Body of pancreas (tissue), 4 donors: ENCODE measurements around the gene CFDP1. TPM values are rescaled to one million over a fixed set of nuclear protein-coding genes. Genes with fewer than 3 reads are reported as not detected.
A peak's percentile ranks its signal among the peaks of the same experiment; 100 is the strongest.

ENCODE experiments used
- ATAC-seq: fragments of 150-250 bp; one replicate; pipeline ENCODE4 v1.9.1; 2016
- DNase-seq, 4 donors: peaks; one replicate each; pipeline ENCODE4 v3.0.0-alpha.2; 2019
- H3K27ac ChIP-seq, 4 donors: fragments of 200-600 bp; sonication (generic); 1 replicate in 3 of 4; 2 replicates in 1 of 4; pipeline versions ENCODE4 v1.5.1 to v1.6.1; 2016 to 2019; ENCODE audit warnings: mild to moderate bottlenecking in 1 of 4, mixed read lengths in 1 of 4, moderate library complexity in 1 of 4
- H3K27me3 ChIP-seq, 2 donors: fragments of 200-600 bp; sonication (generic); one replicate each; pipeline ENCODE4 v1.6.0; 2016; ENCODE audit warnings: mild to moderate bottlenecking in 1 of 2
- H3K36me3 ChIP-seq, 2 donors: fragments of 200-600 bp; sonication (generic); replicated peaks in 1 of 2; 2 replicates each; pipeline ENCODE4 v1.5.1; 2016; ENCODE audit warnings: low read depth in 2 of 2; ENCODE audit not compliant: insufficient read depth in 1 of 2
- H3K4me1 ChIP-seq: fragments of 200-600 bp; sonication (generic); one replicate; pipeline ENCODE4 v1.6.0; 2016
- H3K4me3 ChIP-seq, 2 donors: fragments of 200-600 bp; sonication (generic); 1 replicate in 1 of 2; 2 replicates in 1 of 2; pipeline ENCODE4 v1.5.1; 2016 to 2019
- H3K9me3 ChIP-seq, 3 donors: fragments of 200-600 bp; sonication (generic); 1 replicate in 2 of 3; 2 replicates in 1 of 3; pipeline ENCODE4 v1.5.1; 2016
- POLR2A ChIP-seq, 3 donors: fragments of 450-650 bp; IDR thresholded peaks; one replicate each; pipeline ENCODE4 v1.6.1; 2016; ENCODE audit warnings: antibody characterized with exemption in 3 of 3, mild to moderate bottlenecking in 2 of 3
- whole genome bisulfite sequencing, 2 donors: methylation state at CpG; one replicate each; pipeline ENCODE4 v1.1.5; 2017; 5-methylcytosine and 5-hydroxymethylcytosine counted together
- intact Hi-C: fragments of 100-400 bp; cut with DNase I; formaldehyde crosslinking; loops from one replicate; pipeline ENCODE4 v1.15.1; 2023
- total RNA-seq, 2 donors: library from RNA; depleted of rRNA; stranded (reverse); fragments of >200 nt; gene quantifications; one replicate each; pipeline ENCODE4 v1.1.0, GENCODE V29; 2016
- TF ChIP-seq, protein P1 (sequence below), 7 experiments: fragments of 450-650 bp in 4 of 7; fragments of 200-600 bp in 3 of 7; sonication (generic) in 3 of 7; IDR thresholded peaks; one replicate each; pipeline ENCODE4 v1.5.1; 2016 to 2019; ENCODE audit warnings: antibody characterized with exemption in 7 of 7

CFDP1 gene
- total RNA-seq, 2 donors from 2014 or later: 34.0 to 65.3 TPM

DNA sequence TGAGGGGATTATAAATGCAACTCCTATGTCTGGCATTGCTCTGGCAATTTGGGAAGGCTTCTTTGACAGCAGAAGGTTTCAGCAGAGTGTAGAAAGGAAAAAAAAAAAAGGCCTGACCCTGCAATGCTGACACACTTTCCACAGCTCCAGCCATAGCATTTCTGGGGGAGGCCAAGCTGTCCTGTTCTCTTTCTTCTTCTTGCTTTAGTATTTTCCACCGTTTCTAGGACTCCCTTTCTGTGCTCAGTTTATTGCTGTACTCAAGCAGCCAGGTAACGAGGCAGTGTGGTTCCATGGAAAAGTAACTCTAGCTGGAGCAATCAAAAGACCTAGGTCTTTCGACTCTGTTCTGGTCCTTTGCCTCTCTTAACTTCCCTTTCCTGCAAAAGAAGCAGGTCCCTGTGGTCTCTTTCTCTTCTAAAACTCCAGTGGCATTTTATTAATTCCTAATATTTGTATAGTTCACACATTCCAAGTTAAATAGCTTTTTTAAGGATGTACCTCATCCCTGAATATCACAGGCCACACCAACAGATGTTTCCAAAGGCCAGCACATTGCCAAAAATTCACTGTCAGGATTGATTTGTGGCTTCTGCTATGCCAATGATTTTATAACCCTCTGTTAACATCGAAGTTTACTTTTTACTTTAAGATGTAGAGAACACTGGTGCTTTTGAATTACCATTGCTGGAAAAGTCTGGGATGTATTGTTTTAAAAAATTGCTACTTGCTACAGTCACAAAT lies 91.6 kb downstream of the CFDP1 start:
- H3K9me3 ChIP-seq: no peaks in the 10 kb centered on the region
- ATAC-seq: no peak
- H3K27me3 ChIP-seq: no peaks in the 10 kb centered on the region
- H3K4me3 ChIP-seq: no peak overlapping the region
- peak overlapping the region in 3 of 4 donors; percentile 24 to 61 (median 50) for H3K27ac ChIP-seq
- H3K36me3 ChIP-seq: no peaks in the 10 kb centered on the region
- DNase-seq: no peak
- TF ChIP-seq, protein P1, sequence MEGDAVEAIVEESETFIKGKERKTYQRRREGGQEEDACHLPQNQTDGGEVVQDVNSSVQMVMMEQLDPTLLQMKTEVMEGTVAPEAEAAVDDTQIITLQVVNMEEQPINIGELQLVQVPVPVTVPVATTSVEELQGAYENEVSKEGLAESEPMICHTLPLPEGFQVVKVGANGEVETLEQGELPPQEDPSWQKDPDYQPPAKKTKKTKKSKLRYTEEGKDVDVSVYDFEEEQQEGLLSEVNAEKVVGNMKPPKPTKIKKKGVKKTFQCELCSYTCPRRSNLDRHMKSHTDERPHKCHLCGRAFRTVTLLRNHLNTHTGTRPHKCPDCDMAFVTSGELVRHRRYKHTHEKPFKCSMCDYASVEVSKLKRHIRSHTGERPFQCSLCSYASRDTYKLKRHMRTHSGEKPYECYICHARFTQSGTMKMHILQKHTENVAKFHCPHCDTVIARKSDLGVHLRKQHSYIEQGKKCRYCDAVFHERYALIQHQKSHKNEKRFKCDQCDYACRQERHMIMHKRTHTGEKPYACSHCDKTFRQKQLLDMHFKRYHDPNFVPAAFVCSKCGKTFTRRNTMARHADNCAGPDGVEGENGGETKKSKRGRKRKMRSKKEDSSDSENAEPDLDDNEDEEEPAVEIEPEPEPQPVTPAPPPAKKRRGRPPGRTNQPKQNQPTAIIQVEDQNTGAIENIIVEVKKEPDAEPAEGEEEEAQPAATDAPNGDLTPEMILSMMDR (IDR thresholded peaks at IDR 0.05): no peak
- no peak for TF ChIP-seq POLR2A (IDR thresholded peaks at IDR 0.05)
- intact Hi-C loops: no loop called here
- WGBS, 2 donors: 55 to 61% methylated on average over 4 of the region's 4 CpGs
- peaks cover 23% of the 10 kb centered on the region for H3K4me1 ChIP-seq

DNA sequence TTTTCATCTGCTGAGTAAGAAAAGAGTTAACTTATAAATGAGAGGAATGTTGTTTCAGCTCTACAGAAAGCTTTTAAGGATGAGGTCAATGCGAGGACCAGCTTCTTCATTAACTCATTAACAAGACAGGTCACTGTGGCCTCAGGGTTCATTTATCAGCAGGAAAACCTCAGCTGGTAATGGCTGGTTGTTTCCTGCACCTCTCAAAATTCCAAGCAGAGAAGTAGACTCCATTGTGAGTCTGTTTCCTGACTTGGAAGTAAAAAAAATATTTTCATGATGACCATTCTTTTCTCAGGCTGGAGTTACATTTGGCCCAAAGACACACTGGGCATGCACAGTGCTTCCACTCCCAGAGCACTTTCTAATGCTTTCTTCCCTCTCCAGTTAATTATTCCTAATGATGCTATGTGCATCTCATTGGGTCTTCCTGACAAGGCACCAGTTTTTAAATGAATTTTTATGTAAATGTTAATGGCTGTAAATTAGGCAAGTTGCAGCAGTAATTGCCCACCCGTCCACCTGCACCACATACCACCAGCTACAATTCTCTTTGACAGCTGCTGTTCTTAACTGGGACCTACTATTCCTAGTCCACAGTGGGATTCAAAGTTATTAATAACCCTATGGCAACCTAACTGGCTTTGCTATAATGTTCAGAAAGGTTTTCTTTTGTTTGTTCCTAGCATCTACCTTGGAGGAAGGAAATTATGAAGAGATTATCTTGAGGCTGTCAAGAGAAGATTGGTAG lies 92.4 kb downstream of the CFDP1 start:
- peak overlapping the region in 3 of 4 donors; percentile 24 to 61 (median 50) for H3K27ac ChIP-seq
- WGBS, 2 donors: 74 to 77% methylated on average over 2 of the region's 2 CpGs

DNA sequence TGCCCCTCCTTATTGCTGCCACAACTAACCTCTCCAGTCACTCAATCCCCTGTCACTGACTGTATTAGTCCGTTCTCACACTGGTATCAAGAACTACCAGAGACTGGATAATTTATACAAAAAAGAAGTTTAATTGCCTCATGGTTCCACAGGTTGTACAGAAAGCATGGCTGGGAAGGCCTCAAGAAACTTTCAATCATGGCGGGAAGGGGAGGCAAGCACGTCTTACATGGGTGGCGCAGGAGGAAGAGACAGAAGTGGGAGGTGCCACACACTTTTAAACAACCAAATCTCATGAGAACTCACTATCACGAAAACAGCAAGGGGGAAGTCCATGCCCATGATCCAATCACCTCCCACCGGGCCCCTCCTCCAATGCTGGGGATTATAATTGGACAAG lies 95.9 kb downstream of the CFDP1 start:
- no peak for TF ChIP-seq POLR2A (IDR thresholded peaks at IDR 0.05)
- TF ChIP-seq, protein P1 (IDR thresholded peaks at IDR 0.05): no peak
- H3K4me3 ChIP-seq: no peak overlapping the region
- no peak for DNase-seq
- H3K27ac ChIP-seq: no peak overlapping the region
- ATAC-seq: no peak
- H3K27me3 ChIP-seq: no peaks in the 10 kb centered on the region
- H3K9me3 ChIP-seq: no peaks in the 10 kb centered on the region
- H3K36me3 ChIP-seq: no peaks in the 10 kb centered on the region
- peaks cover 19% of the 10 kb centered on the region for H3K4me1 ChIP-seq
- intact Hi-C loops: no loop called here
- 94% methylated on average over 6 of the region's 6 CpGs for WGBS, 2 donors

More for the DNA sequence above, 92.4 kb downstream of the CFDP1 start:
- no peak overlapping the region for H3K4me3 ChIP-seq
- TF ChIP-seq, protein P1 (IDR thresholded peaks at IDR 0.05): no peak
- no peak for TF ChIP-seq POLR2A (IDR thresholded peaks at IDR 0.05)
- ATAC-seq (peak; percentile 45), DNase-seq (no peak)
- H3K27me3 ChIP-seq: no peaks in the 10 kb centered on the region
- H3K4me1 ChIP-seq: peaks cover 23% of the 10 kb centered on the region
- intact Hi-C loops: no loop called here
- H3K9me3 ChIP-seq: no peaks in the 10 kb centered on the region
- H3K36me3 ChIP-seq: no peaks in the 10 kb centered on the region

DNA sequence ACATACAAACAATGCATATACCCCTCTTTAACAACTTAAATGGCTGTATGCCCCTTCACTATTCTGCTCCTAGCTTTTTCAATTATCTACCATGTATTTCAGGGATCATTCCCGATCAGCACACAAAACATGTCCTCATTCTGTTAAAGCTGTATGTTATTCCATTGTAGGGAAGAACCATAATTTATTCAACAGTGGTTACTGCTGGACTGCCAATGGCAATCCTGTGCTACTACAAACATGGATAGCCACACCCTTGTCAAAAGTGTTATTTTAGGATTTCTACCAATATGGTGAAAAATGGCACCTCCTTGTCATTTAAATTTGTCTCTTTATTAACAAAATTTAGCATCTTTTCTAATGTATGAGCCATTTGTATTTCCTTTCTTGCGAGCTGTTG lies 96.8 kb downstream of the CFDP1 start:
- Histone ChIP-seq H3K9me3 (no peaks in the 10 kb centered on the region), H3K36me3 (no peaks in the 10 kb centered on the region), H3K4me1 (peaks cover 10% of the 10 kb centered on the region), H3K4me3 (no peak overlapping the region), H3K27ac (no peak overlapping the region), H3K27me3 (no peaks in the 10 kb centered on the region)
- 96 to 100% methylated on average over 2 of the region's 2 CpGs for WGBS, 2 donors
- TF ChIP-seq POLR2A (IDR thresholded peaks at IDR 0.05): no peak
- TF ChIP-seq, protein P1 (IDR thresholded peaks at IDR 0.05): no peak
- intact Hi-C loops: no loop called here
- ATAC-seq: no peak
- no peak for DNase-seq
